Ovary (tissue), 9 donors: ENCODE data around the gene FGF3. TPM values are rescaled to one million over a fixed set of nuclear protein-coding genes. Genes with fewer than 3 reads are reported as not detected.

Experiments used
- DNase-seq, 5 donors: peaks; one replicate each; pipeline ENCODE4 v3.0.0-alpha.2; 2019 to 2020
- H3K27ac ChIP-seq, 2 donors: fragments of 200-600 bp; one replicate each; pipeline versions ENCODE4 v1.5.1 to v1.8.0; 2019 to 2022
- H3K27me3 ChIP-seq: fragments of 200-600 bp; one replicate; pipeline ENCODE4 v1.8.0; 2022
- H3K36me3 ChIP-seq: fragments of 200-600 bp; sonication (generic); one replicate; pipeline ENCODE4 v1.5.1; 2019
- H3K4me1 ChIP-seq: one replicate; pipeline ENCODE4 v1.8.1; 2013; ENCODE audit warnings: mild to moderate bottlenecking, moderate library complexity; ENCODE audit not compliant: insufficient read depth
- H3K4me3 ChIP-seq: fragments of 200-600 bp; sonication (generic); one replicate; pipeline ENCODE4 v1.5.1; 2017
- H3K9me3 ChIP-seq, 2 donors: fragments of 200-600 bp in 1 of 2; sonication (generic) in 1 of 2; one replicate each; pipeline versions ENCODE4 v1.5.1 to v1.8.1; 2013 to 2019; ENCODE audit warnings: mild to moderate bottlenecking in 1 of 2, moderate library complexity in 1 of 2
- EP300 ChIP-seq: sonication (generic); formaldehyde crosslinking; IDR thresholded peaks from one replicate; pipeline ENCODE4 v1.6.1; 2017; ENCODE audit warnings: antibody characterized with exemption
- POLR2A ChIP-seq: fragments of 450-650 bp; IDR thresholded peaks from one replicate; pipeline ENCODE4 v1.6.1; 2017; ENCODE audit warnings: antibody characterized with exemption, mild to moderate bottlenecking, moderate library complexity
- WGBS, 3 donors: extraction: QIAGEN DNeasy Blood & Tissue Kit in 1 of 3; methylation state at CpG; one replicate each; pipeline versions ENCODE4 v1.1.5 to v1.1.7; 2013 to 2017; 5-methylcytosine and 5-hydroxymethylcytosine counted together
- intact Hi-C, 4 donors: fragments of 100-400 bp; cut with DNase I; formaldehyde crosslinking; loops; one replicate each; pipeline versions ENCODE4 v1.11.0 to v1.15.1; 2022 to 2023
- polyA plus RNA-seq, 2 donors: library from polyadenylated mRNA; stranded (reverse); fragments of 200-250 nt in 1 of 2; fragments of 350-450 nt in 1 of 2; fragmentation: Illumina TruSeq in 1 of 2; extraction: RNeasy Lipid Tissue Mini Kit (QIAGEN cat#74804) in 1 of 2; gene quantifications; one replicate each; pipeline ENCODE4 v1.2.3, GENCODE V29; 2013 to 2014
- total RNA-seq, 7 donors: library from RNA; depleted of rRNA in 2 of 7; stranded (reverse); fragments of >200 nt in 2 of 7; fragmentation: NEBNext Ultra II Directional in 3 of 7; extraction: Animal tissue kit (Norgen Biotek cat#: 25700) in 3 of 7; gene quantifications; one replicate each; pipeline versions ENCODE4 v1.1.0 to v1.2.4, GENCODE V29; 2016 to 2023
- TF ChIP-seq, protein P1 (sequence below), 3 donors: fragments of 450-650 bp in 2 of 3; fragments of 200-600 bp in 1 of 3; IDR thresholded peaks; one replicate each; pipeline versions ENCODE4 v1.5.1 to v1.8.0; 2016 to 2022; ENCODE audit warnings: antibody characterized with exemption in 3 of 3, mild to moderate bottlenecking in 1 of 3
- donor health status: DM: no; HTN: no; CAD: no; lungs with moderate emphysema.
- donor health status: DM: no; HTN: no; CAD: no.
- donor health status: Bipolar disorder and iron deficiency.
- donor health status: DM: yes; HTN: yes; CAD: no.
- donor health status: DM: no; HTN: no; CAD: no.
- donor health status: DM: yes; HTN: yes; CAD: no.

Gene FGF3
- total and polyA plus RNA-seq, 9 donors = not detected

DNA sequence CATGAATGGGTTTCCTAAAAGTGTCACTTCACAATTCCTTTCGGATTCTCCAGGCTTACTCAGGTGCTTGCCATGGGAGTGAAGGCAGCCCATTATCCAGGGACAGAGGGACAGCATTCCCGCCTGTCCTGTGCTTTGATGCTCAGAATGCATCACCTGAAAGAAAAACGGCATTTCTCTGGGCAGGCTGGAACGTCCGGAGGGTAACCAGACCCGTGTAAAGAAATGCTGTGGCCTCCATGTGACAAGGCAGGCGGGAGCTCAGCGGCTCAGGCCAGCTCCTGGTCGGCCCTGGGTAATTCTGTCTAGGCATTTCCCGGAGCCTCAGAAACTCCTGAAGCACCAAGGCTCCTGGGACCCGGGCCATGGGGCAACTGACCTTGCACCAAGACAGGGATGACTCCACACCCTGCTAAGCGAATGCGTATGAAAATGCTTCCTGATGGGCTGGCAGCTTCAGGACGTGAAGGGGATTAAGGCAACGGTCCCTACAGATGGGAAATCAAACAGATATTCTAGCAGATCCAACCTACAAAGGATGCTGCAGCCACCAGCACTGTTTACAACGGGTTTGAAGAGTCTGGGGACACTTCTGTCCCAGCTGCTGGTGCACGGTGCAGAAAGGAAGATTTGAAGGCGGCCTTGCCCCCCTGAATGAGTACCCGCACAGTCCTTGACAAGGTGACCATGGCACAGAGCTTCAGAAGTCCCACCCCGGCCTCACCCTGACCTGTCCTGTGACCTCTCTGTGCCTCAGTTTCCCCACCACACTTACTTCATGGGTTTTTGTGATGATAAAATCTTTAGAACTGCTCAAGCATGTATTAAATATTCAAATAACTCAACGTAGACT, 13.6 kb upstream of the FGF3 start:
- WGBS, 3 donors = 37 to 45% (median 38%) methylated on average over 21 of the region's 21 CpGs
- Histone ChIP-seq H3K9me3 (no peaks in the 10 kb centered on the region), H3K4me3 (no peak overlapping the region), H3K36me3 (no peaks in the 10 kb centered on the region), H3K27me3 (no peaks in the 10 kb centered on the region), H3K4me1 (no peaks in the 10 kb centered on the region), H3K27ac (no peak overlapping the region)
- intact Hi-C loops = no loop called here
- peak in 1 of 5 donors; percentile 5 for DNase-seq
- TF ChIP-seq, protein P1, sequence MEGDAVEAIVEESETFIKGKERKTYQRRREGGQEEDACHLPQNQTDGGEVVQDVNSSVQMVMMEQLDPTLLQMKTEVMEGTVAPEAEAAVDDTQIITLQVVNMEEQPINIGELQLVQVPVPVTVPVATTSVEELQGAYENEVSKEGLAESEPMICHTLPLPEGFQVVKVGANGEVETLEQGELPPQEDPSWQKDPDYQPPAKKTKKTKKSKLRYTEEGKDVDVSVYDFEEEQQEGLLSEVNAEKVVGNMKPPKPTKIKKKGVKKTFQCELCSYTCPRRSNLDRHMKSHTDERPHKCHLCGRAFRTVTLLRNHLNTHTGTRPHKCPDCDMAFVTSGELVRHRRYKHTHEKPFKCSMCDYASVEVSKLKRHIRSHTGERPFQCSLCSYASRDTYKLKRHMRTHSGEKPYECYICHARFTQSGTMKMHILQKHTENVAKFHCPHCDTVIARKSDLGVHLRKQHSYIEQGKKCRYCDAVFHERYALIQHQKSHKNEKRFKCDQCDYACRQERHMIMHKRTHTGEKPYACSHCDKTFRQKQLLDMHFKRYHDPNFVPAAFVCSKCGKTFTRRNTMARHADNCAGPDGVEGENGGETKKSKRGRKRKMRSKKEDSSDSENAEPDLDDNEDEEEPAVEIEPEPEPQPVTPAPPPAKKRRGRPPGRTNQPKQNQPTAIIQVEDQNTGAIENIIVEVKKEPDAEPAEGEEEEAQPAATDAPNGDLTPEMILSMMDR (IDR thresholded peaks at IDR 0.05) = no peak
- TF ChIP-seq POLR2A = no peak
- TF ChIP-seq EP300 = no peak

GRCh38 chr11:69831985-69832384, 12.8 kb upstream of the FGF3 start:
- 53 to 71% (median 57%) methylated on average over 2 of the region's 2 CpGs for WGBS, 3 donors
- H3K36me3 ChIP-seq = no peaks in the 10 kb centered on the region
- intact Hi-C loops = no loop called here
- H3K9me3 ChIP-seq = no peaks in the 10 kb centered on the region
- no peaks in the 10 kb centered on the region for H3K4me1 ChIP-seq
- H3K4me3 ChIP-seq = no peak overlapping the region
- no peaks in the 10 kb centered on the region for H3K27me3 ChIP-seq
- no peak for DNase-seq
- no peak overlapping the region for H3K27ac ChIP-seq
- TF ChIP-seq EP300 = no peak
- TF ChIP-seq POLR2A = no peak
- TF ChIP-seq, protein P1 (IDR thresholded peaks at IDR 0.05) = no peak

GRCh38 chr11:69830086-69830485, 10.9 kb upstream of the FGF3 start:
- WGBS, 3 donors = 85 to 88% (median 85%) methylated on average over 11 of the region's 11 CpGs
- no peaks in the 10 kb centered on the region for H3K27me3 ChIP-seq

GRCh38 chr11:69828971-69829344, 9.7 kb upstream of the FGF3 start:
- Histone ChIP-seq H3K4me3 (no peak overlapping the region), H3K9me3 (no peaks in the 10 kb centered on the region), H3K36me3 (no peaks in the 10 kb centered on the region), H3K4me1 (no peaks in the 10 kb centered on the region), H3K27ac (no peak overlapping the region), H3K27me3 (no peaks in the 10 kb centered on the region)
- intact Hi-C loops = no loop called here
- TF ChIP-seq, protein P1 (IDR thresholded peaks at IDR 0.05) = no peak
- no peak for TF ChIP-seq POLR2A
- no peak for TF ChIP-seq EP300
- DNase-seq = no peak
- 81 to 91% (median 82%) methylated on average over 6 of the region's 6 CpGs for WGBS, 3 donors

More at GRCh38 chr11:69830086-69830485, 10.9 kb upstream of the FGF3 start:
- TF ChIP-seq EP300 = no peak
- no peak for TF ChIP-seq POLR2A
- TF ChIP-seq, protein P1 (IDR thresholded peaks at IDR 0.05) = no peak
- intact Hi-C loops = no loop called here
- H3K4me1 ChIP-seq = no peaks in the 10 kb centered on the region
- no peak for DNase-seq
- no peaks in the 10 kb centered on the region for H3K9me3 ChIP-seq
- H3K4me3 ChIP-seq = no peak overlapping the region
- H3K36me3 ChIP-seq = no peaks in the 10 kb centered on the region
- no peak overlapping the region for H3K27ac ChIP-seq
